Vagina (tissue), 2 donors: ENCODE data around the gene GIGYF2. TPM values are rescaled to one million over a fixed set of nuclear protein-coding genes. Genes with fewer than 3 reads are reported as not detected.

Source experiments
- DNase-seq, 2 donors: peaks; one replicate each; pipeline ENCODE4 v3.0.0-alpha.2; 2017; ENCODE audit errors: extremely low spot score in 2 of 2
- H3K27ac ChIP-seq: fragments of 200-600 bp; sonication (generic); one replicate; pipeline ENCODE4 v1.5.1; 2019
- H3K27me3 ChIP-seq: fragments of 200-600 bp; sonication (generic); one replicate; pipeline ENCODE4 v1.5.1; 2019
- H3K36me3 ChIP-seq, 2 donors: fragments of 200-600 bp; sonication (generic); one replicate each; pipeline ENCODE4 v1.5.1; 2017 to 2019
- H3K4me1 ChIP-seq: fragments of 200-600 bp; sonication (generic); one replicate; pipeline ENCODE4 v1.5.1; 2019
- H3K4me3 ChIP-seq, 2 donors: fragments of 200-600 bp; sonication (generic); 1 replicate in 1 of 2; 2 replicates in 1 of 2; pipeline ENCODE4 v1.5.1; 2016 to 2019
- H3K9me3 ChIP-seq: fragments of 200-600 bp; sonication (generic); one replicate; pipeline ENCODE4 v1.5.1; 2019
- POLR2A ChIP-seq, 2 donors: fragments of 450-650 bp; IDR thresholded peaks; one replicate each; pipeline ENCODE4 v1.6.1; 2017; ENCODE audit warnings: antibody characterized with exemption in 2 of 2, mild to moderate bottlenecking in 2 of 2, moderate library complexity in 2 of 2
- POLR2AphosphoS5 ChIP-seq, 2 donors: sonication (generic); formaldehyde crosslinking; IDR thresholded peaks; one replicate each; pipeline ENCODE4 v1.9.0; 2017; ENCODE audit warnings: antibody characterized with exemption in 2 of 2, mild to moderate bottlenecking in 2 of 2, low read depth in 1 of 2; ENCODE audit not compliant: insufficient read depth in 1 of 2
- intact Hi-C: fragments of 100-400 bp; cut with DNase I; formaldehyde crosslinking; loops from one replicate; pipeline ENCODE4 v1.15.1; 2023
- total RNA-seq: library from RNA; depleted of rRNA; stranded (reverse); fragments of >200 nt; gene quantifications from one replicate; pipeline ENCODE4 v1.2.3, GENCODE V29; 2016
- TF ChIP-seq, protein P1 (sequence below), 3 experiments: fragments of 450-650 bp in 2 of 3; fragments of 200-600 bp in 1 of 3; sonication (generic) in 1 of 3; IDR thresholded peaks; one replicate each; pipeline ENCODE4 v1.5.1; 2017 to 2019; ENCODE audit warnings: antibody characterized with exemption in 3 of 3, mild to moderate bottlenecking in 2 of 3, moderate library complexity in 2 of 3

Gene GIGYF2
- total RNA-seq, 1 donor from 2014 or later: 69.0 TPM

DNA sequence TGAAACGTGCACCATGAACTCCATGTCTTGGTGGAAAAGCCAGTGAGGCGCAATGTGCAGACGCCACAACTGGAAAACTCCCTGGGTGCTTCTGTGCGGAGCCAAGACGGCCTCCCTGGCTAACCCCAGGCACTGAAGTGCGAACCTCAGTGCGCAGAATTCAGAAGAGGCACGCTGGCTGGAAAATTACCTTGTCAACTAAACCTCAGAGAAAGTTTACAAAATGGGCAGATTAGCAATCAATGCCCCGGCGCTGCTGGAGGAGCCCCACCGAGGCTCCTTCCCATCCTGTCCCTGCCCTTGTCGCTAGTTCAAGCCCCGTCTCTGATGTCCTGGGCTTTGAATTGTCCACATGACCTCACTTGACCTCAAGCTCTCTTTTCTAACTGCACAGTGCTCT is 195.1 kb downstream of the GIGYF2 start:
- intact Hi-C loops: no loop called here
- TF ChIP-seq, protein P1, sequence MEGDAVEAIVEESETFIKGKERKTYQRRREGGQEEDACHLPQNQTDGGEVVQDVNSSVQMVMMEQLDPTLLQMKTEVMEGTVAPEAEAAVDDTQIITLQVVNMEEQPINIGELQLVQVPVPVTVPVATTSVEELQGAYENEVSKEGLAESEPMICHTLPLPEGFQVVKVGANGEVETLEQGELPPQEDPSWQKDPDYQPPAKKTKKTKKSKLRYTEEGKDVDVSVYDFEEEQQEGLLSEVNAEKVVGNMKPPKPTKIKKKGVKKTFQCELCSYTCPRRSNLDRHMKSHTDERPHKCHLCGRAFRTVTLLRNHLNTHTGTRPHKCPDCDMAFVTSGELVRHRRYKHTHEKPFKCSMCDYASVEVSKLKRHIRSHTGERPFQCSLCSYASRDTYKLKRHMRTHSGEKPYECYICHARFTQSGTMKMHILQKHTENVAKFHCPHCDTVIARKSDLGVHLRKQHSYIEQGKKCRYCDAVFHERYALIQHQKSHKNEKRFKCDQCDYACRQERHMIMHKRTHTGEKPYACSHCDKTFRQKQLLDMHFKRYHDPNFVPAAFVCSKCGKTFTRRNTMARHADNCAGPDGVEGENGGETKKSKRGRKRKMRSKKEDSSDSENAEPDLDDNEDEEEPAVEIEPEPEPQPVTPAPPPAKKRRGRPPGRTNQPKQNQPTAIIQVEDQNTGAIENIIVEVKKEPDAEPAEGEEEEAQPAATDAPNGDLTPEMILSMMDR (IDR thresholded peaks at IDR 0.05): no peak
- TF ChIP-seq POLR2AphosphoS5 (IDR thresholded peaks at IDR 0.05; ENCODE audit: insufficient read depth in 1 of 2, low read depth in 1 of 2) (no peak), POLR2A (IDR thresholded peaks at IDR 0.05) (no peak)
- Histone ChIP-seq H3K27ac (no peak overlapping the region), H3K4me1 (peaks cover 7% of the 10 kb centered on the region), H3K9me3 (no peaks in the 10 kb centered on the region), H3K27me3 (no peaks in the 10 kb centered on the region), H3K36me3 (no peaks in the 10 kb centered on the region), H3K4me3 (no peak overlapping the region)
- no peak for DNase-seq

DNA sequence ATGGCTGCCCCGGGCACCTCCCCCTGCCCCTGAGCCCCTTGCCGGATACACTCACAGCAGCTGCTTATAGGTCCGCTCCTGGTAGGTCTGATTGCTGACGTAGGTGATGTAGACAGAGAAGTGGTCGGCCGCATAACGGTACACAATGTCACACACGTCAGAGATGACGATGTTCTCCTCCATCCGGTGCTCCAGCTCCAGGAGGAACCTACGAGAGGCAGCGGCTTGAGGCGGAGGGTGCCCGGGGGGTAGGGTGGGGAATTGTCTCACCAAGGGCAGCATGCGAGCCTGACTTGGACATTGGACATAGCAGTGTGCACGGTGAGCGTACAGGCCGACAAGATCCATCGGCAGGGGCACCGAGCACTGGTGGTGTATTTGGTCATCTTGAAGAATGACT is 195.7 kb downstream of the GIGYF2 start:
- DNase-seq: no peak

DNA sequence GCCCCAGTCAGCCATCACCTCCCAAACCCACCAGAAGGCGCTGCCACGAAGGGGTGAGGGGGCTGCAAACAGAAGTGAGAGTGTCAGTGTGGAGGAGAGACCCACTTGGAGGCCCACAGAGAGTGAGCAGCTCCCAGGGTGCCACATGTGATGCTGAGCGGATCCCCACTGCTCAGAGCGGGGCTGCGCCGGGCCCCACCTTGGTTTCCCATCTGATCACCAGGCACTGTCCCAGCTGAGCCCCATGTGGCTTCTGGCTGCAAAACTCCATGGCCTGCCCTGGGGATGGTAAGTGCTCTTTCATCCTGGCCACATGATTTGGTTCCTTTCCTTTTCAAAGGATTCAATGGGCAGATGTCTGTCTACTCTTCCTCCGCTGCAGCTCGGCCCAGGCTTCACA is 196.7 kb downstream of the GIGYF2 start:
- no peak for DNase-seq
- peaks cover 7% of the 10 kb centered on the region for H3K4me1 ChIP-seq
- H3K9me3 ChIP-seq: no peaks in the 10 kb centered on the region
- no peaks in the 10 kb centered on the region for H3K27me3 ChIP-seq
- TF ChIP-seq POLR2AphosphoS5 (IDR thresholded peaks at IDR 0.05; ENCODE audit: insufficient read depth in 1 of 2, low read depth in 1 of 2): no peak
- TF ChIP-seq, protein P1 (IDR thresholded peaks at IDR 0.05): no peak
- TF ChIP-seq POLR2A (IDR thresholded peaks at IDR 0.05): no peak
- no peak overlapping the region for H3K27ac ChIP-seq
- no peaks in the 10 kb centered on the region for H3K36me3 ChIP-seq
- H3K4me3 ChIP-seq: no peak overlapping the region
- intact Hi-C loops: no loop called here

More for the DNA sequence above, 195.7 kb downstream of the GIGYF2 start:
- no peak for TF ChIP-seq POLR2AphosphoS5 (IDR thresholded peaks at IDR 0.05; ENCODE audit: insufficient read depth in 1 of 2, low read depth in 1 of 2)
- TF ChIP-seq, protein P1 (IDR thresholded peaks at IDR 0.05): no peak
- TF ChIP-seq POLR2A (IDR thresholded peaks at IDR 0.05): no peak
- Histone ChIP-seq H3K4me1 (peaks cover 7% of the 10 kb centered on the region), H3K9me3 (no peaks in the 10 kb centered on the region), H3K36me3 (no peaks in the 10 kb centered on the region), H3K27ac (no peak overlapping the region), H3K27me3 (no peaks in the 10 kb centered on the region), H3K4me3 (no peak overlapping the region)
- intact Hi-C loops: no loop called here

DNA sequence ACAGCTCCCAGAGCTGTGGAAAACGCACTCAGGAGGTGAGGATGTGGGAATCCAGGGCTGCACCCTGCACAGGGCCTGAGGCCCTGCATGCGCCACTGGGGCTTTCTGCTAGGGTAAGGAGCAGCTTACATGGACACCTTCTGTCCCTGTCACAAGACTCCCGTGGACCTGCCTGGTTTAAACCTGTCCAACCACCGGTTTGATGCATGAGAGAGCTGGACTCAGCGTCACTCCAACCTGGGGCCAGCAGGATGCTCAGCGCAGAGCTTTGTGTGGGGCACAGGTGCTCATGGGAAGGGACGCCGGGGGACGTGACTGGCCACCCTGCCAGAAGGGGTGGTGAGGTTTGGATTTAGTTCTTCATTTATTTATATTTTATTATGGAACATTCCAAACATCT is 197.1 kb downstream of the GIGYF2 start:
- TF ChIP-seq, protein P1 (IDR thresholded peaks at IDR 0.05): no peak
- TF ChIP-seq POLR2A (IDR thresholded peaks at IDR 0.05): no peak
- TF ChIP-seq POLR2AphosphoS5 (IDR thresholded peaks at IDR 0.05; ENCODE audit: insufficient read depth in 1 of 2, low read depth in 1 of 2): no peak
- H3K4me1 ChIP-seq: peaks cover 7% of the 10 kb centered on the region
- no peak for DNase-seq
- no peaks in the 10 kb centered on the region for H3K27me3 ChIP-seq
- intact Hi-C loops: no loop called here
- H3K9me3 ChIP-seq: no peaks in the 10 kb centered on the region
- no peak overlapping the region for H3K27ac ChIP-seq
- no peak overlapping the region for H3K4me3 ChIP-seq
- H3K36me3 ChIP-seq: no peaks in the 10 kb centered on the region

DNA sequence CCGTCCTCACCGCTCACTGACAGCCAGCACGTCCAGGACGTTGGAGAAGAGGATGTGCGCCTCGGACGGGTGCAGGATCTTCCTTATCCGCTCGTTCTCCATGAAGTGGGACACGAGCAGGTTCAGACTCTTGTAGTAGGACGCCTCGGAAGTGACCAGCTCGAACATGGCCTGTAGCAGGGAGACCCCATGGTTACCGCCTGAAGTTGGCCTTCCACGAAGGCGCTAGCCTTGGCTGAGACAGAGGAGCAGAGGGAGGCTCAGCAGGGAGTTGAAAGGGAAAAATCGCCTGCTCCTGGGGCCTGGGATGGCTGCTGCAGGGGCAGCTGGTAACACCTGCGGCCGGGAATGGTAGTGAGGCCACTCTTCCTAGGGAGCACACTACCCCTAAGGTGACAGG is 197.6 kb downstream of the GIGYF2 start:
- no peak for DNase-seq
- no peaks in the 10 kb centered on the region for H3K9me3 ChIP-seq
- intact Hi-C loops: no loop called here
- H3K36me3 ChIP-seq: no peaks in the 10 kb centered on the region
- H3K4me1 ChIP-seq: peaks cover 7% of the 10 kb centered on the region
- H3K27ac ChIP-seq: no peak overlapping the region
- no peaks in the 10 kb centered on the region for H3K27me3 ChIP-seq
- TF ChIP-seq, protein P1 (IDR thresholded peaks at IDR 0.05): no peak
- TF ChIP-seq POLR2AphosphoS5 (IDR thresholded peaks at IDR 0.05; ENCODE audit: insufficient read depth in 1 of 2, low read depth in 1 of 2): no peak
- no peak for TF ChIP-seq POLR2A (IDR thresholded peaks at IDR 0.05)
- H3K4me3 ChIP-seq: no peak overlapping the region
